OCI-LY1 (cell line): ENCODE data around the gene SMOC2.

Source experiments
- CTCF ChIP-seq: fragments of 200-600 bp; sonication (generic), shearing (Covaris generic); IDR thresholded peaks from 2 replicates; pipeline ENCODE4 v1.5.1; 2017; ENCODE audit warnings: mild to moderate bottlenecking, antibody characterized with exemption, low read length, moderate library complexity, mixed read lengths
- EZH2 ChIP-seq: fragments of 200-600 bp; sonication (generic), shearing (Covaris generic); IDR thresholded peaks from 2 replicates; pipeline ENCODE4 v1.8.0; 2017; ENCODE audit warnings: borderline replicate concordance, mixed run types, mild to moderate bottlenecking, antibody characterized with exemption, low read length, moderate library complexity, mixed read lengths

- no peak for TF ChIP-seq CTCF
- no peak for TF ChIP-seq EZH2
Observed at GRCh38 chr6:168585441-168585840, 144.5 kb downstream of the SMOC2 start.
